Right lobe of liver (tissue), 6 donors: ENCODE measurements around the gene THADA. TPM values are rescaled to one million over a fixed set of nuclear protein-coding genes. Genes with fewer than 3 reads are reported as not detected.
"Not testable (repeated sequence)": the region's sequence is repeated elsewhere in the genome, so short reads cannot be mapped to it uniquely, and the experiment has no call there.

Experiments
- ATAC-seq, 4 donors: fragments of 200-7000 bp; cut with Tn5 transposase; one replicate each; pipeline ENCODE4 v1.9.1; 2020; ENCODE audit warnings: mild to moderate bottlenecking in 4 of 4, moderate library complexity in 4 of 4
- DNase-seq, 3 donors: peaks; one replicate each; pipeline ENCODE4 v3.0.0-alpha.2; 2020
- H3K27ac ChIP-seq, 3 donors: fragments of 200-600 bp; one replicate each; pipeline ENCODE4 v1.8.0; 2022
- H3K27me3 ChIP-seq, 2 donors: fragments of 200-600 bp; one replicate each; pipeline ENCODE4 v1.8.0; 2022
- H3K36me3 ChIP-seq, 4 donors: fragments of 200-600 bp; sonication (generic) in 1 of 4; one replicate each; pipeline versions ENCODE4 v1.5.1 to v1.8.0; 2017 to 2022; ENCODE audit warnings: control low read depth in 1 of 4
- H3K4me1 ChIP-seq, 4 donors: fragments of 200-600 bp; sonication (generic) in 1 of 4; one replicate each; pipeline versions ENCODE4 v1.5.1 to v1.8.0; 2017 to 2022; ENCODE audit warnings: control low read depth in 1 of 4
- H3K4me3 ChIP-seq, 3 donors: fragments of 200-600 bp; one replicate each; pipeline ENCODE4 v1.8.0; 2022
- H3K9me3 ChIP-seq, 4 donors: fragments of 200-600 bp; sonication (generic) in 1 of 4; one replicate each; pipeline versions ENCODE4 v1.5.1 to v1.8.0; 2017 to 2022; ENCODE audit warnings: control low read depth in 1 of 4
- POLR2A ChIP-seq: fragments of 450-650 bp; IDR thresholded peaks from one replicate; pipeline ENCODE4 v1.6.1; 2017; ENCODE audit warnings: antibody characterized with exemption, mild to moderate bottlenecking
- WGBS: methylation state at CpG from one replicate; pipeline ENCODE4 v1.1.6; 2018; ENCODE audit warnings: low coverage, low lambda C conversion rate; ENCODE audit not compliant: insufficient coverage; ENCODE audit errors: missing lambda C conversion rate; 5-methylcytosine and 5-hydroxymethylcytosine counted together
- intact Hi-C, 2 donors: fragments of 100-400 bp; cut with DNase I; formaldehyde crosslinking; loops; one replicate each; pipeline versions ENCODE4 v1.11.2 to v1.14.1; 2022
- total RNA-seq, 6 experiments: library from RNA; depleted of rRNA in 2 of 6; stranded (reverse); fragments of >200 nt in 2 of 6; fragmentation: NEBNext Ultra II Directional in 3 of 6; extraction: Animal tissue kit (Norgen Biotek cat#: 25700) in 3 of 6; gene quantifications; one replicate each; pipeline versions ENCODE4 v1.1.0 to v1.2.4, GENCODE V29; 2016 to 2023
- TF ChIP-seq, protein P1 (sequence below), 4 donors: fragments of 200-600 bp in 3 of 4; fragments of 450-650 bp in 1 of 4; IDR thresholded peaks; one replicate each; pipeline versions ENCODE4 v1.5.1 to v1.8.0; 2016 to 2022; ENCODE audit warnings: antibody characterized with exemption in 4 of 4, mild to moderate bottlenecking in 2 of 4
- donor health status: DM: no; HTN: yes; CAD: no.
- donor health status: DM: no; HTN: no; CAD: no.
- donor health status: DM: no; HTN: no; CAD: no.
- donor health status: DM: no; HTN: yes; CAD: no.
- donor health status: DM: no; HTN: yes; CAD: no.

THADA gene
- total RNA-seq, 6 experiments from 2014 or later = 12.2 to 21.6 (median 14.0) TPM

DNA sequence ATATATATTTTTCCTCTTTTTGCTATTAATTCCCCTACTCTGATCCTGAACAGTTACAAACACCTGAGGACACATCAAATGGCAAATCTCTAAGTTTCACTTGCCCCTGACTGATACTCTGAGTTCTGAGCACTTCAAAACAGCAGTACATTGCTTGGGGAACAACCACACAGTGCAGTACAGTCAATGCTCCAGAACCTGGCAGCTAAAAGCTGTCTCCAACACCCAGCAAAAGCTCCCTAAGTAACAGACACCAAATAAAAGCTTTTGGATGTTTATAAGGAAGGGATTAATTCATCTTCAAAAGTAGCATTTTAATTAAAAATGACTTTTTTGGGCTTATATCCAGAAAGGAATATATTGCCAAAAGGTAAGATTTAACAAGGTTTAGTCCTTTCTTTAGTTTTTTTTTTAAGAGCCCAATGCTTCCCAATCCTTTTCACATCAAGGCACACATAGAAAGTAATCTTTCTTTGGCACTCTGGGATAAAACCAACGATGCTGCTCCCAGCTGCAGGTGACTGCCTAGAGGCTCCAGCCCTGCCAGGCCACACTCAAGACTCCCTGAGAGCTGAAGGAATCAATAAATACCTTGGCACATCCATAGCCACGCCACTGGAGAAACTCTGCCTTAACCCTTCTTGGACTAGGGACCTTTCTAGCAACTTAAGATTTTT lies 204.5 kb downstream of the THADA start:
- Histone ChIP-seq H3K4me1 (peaks cover 0 to 20% (median 0%) of the 10 kb centered on the region in 4 donors), H3K27me3 (no peaks in the 10 kb centered on the region), H3K36me3 (no peaks in the 10 kb centered on the region), H3K4me3 (no peak overlapping the region), H3K9me3 (no peaks in the 10 kb centered on the region), H3K27ac (no peak overlapping the region)
- no peak for ATAC-seq
- intact Hi-C loops = no loop called here
- no peak for DNase-seq
- TF ChIP-seq, protein P1, sequence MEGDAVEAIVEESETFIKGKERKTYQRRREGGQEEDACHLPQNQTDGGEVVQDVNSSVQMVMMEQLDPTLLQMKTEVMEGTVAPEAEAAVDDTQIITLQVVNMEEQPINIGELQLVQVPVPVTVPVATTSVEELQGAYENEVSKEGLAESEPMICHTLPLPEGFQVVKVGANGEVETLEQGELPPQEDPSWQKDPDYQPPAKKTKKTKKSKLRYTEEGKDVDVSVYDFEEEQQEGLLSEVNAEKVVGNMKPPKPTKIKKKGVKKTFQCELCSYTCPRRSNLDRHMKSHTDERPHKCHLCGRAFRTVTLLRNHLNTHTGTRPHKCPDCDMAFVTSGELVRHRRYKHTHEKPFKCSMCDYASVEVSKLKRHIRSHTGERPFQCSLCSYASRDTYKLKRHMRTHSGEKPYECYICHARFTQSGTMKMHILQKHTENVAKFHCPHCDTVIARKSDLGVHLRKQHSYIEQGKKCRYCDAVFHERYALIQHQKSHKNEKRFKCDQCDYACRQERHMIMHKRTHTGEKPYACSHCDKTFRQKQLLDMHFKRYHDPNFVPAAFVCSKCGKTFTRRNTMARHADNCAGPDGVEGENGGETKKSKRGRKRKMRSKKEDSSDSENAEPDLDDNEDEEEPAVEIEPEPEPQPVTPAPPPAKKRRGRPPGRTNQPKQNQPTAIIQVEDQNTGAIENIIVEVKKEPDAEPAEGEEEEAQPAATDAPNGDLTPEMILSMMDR (IDR thresholded peaks at IDR 0.05) = no peak
- TF ChIP-seq POLR2A = no peak
- WGBS = 67% methylated on average over 2 of the region's 2 CpGs

DNA sequence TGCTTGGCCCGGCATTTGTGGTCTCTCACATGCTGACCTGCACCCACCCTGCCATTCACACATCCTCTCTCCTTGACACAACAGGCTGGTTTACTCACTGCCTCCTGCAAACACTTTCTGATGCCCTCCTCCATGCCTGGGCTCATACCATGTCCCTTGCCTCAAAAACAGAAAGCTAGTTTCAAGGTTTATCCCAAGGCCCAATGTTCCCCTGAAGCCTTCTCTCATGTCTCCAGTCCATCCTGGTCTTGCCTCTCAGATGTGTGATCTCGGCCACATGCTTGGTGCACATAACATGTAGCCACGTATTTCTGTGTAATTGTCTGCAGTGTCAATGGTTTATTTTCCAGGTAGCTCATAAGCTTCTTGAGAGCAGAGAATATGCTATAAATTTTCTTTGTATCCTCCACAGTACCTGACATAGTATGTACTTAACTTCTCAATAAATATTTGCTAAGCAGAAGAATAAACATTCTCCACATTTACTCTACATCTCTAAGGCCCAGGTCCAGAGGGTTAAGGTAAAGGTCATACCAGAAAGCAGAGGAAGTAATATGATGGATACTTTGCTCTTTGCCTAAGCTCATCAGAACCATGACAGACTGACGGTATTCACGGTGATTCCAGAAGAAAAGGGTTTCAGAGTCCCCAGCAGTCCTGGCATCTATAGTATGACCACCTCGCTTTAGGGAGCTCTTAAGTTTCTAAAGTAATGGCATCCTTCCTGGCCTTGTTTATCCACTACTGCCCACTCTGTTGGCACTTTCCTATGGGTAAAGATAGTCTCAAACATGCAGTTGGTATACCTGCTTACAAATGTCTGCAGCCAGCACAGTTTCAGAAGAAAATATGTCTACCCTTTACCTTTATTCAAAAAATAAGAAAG lies 206.0 kb downstream of the THADA start:
- no peaks in the 10 kb centered on the region for H3K27me3 ChIP-seq
- H3K4me1 ChIP-seq = peaks cover 0 to 20% (median 0%) of the 10 kb centered on the region in 4 donors
- H3K36me3 ChIP-seq = no peaks in the 10 kb centered on the region
- DNase-seq (no peak), ATAC-seq (peak in 3 of 4 donors; percentile 29 to 56 (median 32))
- TF ChIP-seq POLR2A = no peak
- TF ChIP-seq, protein P1 (IDR thresholded peaks at IDR 0.05) = no peak
- WGBS = 69% methylated on average over 5 of the region's 6 CpGs
- no peak overlapping the region for H3K4me3 ChIP-seq
- intact Hi-C loops = no loop called here
- no peaks in the 10 kb centered on the region for H3K9me3 ChIP-seq
- H3K27ac ChIP-seq = no peak overlapping the region

DNA sequence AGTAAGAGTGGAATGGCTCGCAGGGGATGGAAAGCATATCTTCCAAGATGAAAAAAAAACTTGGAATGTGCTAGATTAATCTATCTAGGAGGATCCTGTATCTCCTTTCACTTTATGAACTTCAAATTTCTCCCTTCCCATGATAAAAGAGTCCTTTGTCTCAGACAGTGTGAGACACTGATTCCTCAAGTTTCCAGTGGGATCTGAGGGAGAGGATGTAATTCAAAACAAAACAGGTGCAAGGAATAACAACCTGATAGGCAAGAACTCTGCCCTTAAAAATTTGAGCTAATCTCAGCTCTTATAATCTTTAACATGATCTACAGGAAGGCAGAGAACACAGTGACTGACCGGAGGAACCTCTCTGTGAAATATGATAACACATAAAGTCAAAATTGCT lies 207.5 kb downstream of the THADA start:
- Histone ChIP-seq H3K36me3 (no peaks in the 10 kb centered on the region), H3K9me3 (no peaks in the 10 kb centered on the region), H3K27ac (no peak overlapping the region), H3K27me3 (no peaks in the 10 kb centered on the region), H3K4me1 (peaks cover 0 to 20% (median 0%) of the 10 kb centered on the region in 4 donors), H3K4me3 (no peak overlapping the region)
- WGBS = 93% methylated on average over 2 of the region's 2 CpGs
- TF ChIP-seq, protein P1 (IDR thresholded peaks at IDR 0.05) = no peak
- TF ChIP-seq POLR2A = no peak
- intact Hi-C loops = no loop called here
- DNase-seq = no peak
- no peak for ATAC-seq

DNA sequence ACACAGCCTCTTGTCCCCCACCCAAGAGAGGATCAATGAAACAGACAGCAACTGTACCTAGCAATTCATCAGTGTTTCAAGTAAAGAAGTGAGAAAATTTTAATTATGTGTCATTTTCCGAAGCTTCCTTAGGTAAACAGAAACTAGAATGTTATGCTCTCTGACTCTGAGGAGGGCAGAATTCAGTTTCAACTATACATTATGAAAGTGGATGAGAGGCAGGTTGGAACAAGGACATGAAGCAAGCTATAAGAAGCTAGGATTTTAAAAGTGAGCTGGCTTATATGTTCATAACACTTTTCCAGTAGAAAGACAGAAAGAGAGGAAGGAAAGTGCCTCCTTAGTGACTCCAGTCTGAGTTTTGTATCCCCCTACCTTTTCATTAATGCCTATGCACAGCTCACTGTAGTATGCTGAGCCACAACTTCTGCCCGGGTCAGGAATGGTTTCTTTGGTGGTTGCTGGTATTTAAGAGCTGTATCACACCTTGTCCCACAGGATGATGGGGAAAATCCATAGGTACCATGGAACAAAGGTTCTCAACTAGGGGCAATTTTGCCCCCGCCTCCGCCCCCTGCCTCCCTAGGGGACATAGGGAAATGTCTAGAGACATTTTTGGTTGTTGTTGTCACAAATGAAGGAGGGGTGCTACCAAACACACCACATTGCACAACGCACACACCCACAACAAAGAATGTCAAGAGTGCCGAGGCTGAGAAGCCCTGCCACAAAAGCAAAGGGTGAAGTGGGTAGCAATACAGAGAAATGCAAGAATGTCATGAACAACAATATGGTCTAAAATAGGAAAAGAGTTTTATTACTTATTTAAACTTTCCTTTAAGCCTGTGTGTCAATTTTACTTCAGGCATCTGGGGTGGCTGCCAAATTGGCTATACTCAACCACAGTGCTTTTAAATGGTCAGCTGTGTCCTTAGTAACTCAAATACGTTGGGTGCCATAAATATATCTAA lies 208.5 kb downstream of the THADA start:
- ATAC-seq (peak in 1 of 4 donors; percentile 18), DNase-seq (no peak)
- Histone ChIP-seq H3K27ac (no peak overlapping the region), H3K4me3 (no peak overlapping the region), H3K36me3 (no peaks in the 10 kb centered on the region), H3K9me3 (no peaks in the 10 kb centered on the region), H3K4me1 (peaks cover 0 to 20% (median 0%) of the 10 kb centered on the region in 4 donors), H3K27me3 (no peaks in the 10 kb centered on the region)
- intact Hi-C loops = no loop called here
- WGBS = 70% methylated on average over 7 of the region's 7 CpGs
- TF ChIP-seq, protein P1 (IDR thresholded peaks at IDR 0.05) = no peak
- no peak for TF ChIP-seq POLR2A

DNA sequence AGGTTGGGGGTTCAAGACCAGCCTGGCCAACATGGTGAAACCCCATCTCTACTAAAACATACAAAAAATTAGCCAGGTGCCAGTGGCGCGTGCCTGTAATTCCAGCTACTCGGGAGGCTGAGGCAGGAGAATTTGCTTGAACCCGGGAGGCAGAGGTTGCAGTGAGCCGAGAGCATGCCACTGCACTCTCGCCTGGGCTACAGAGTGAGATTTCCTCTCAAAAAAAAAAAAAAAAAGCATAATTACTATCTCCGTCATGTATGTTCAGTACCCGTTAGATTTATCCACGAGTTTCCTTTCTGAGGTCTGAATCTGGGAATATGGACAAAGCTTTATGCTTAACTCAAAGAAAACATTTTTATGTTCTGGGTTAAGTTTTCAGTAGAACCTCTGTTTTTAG lies 209.2 kb downstream of the THADA start:
- H3K27ac ChIP-seq, intact Hi-C loops, H3K4me3 ChIP-seq, H3K27me3 ChIP-seq, DNase-seq, H3K9me3 ChIP-seq, ATAC-seq, H3K36me3 ChIP-seq: not testable (repeated sequence)
- peaks cover 0 to 20% (median 0%) of the 10 kb centered on the region in 4 donors for H3K4me1 ChIP-seq
- 83% methylated on average over 8 of the region's 9 CpGs for WGBS
